Bronchial epithelial cell (primary cell): ENCODE data around the gene PPP1CA. TPM values are rescaled to one million over a fixed set of nuclear protein-coding genes. Genes with fewer than 3 reads are reported as not detected.
A peak's percentile ranks its signal among the peaks of the same experiment; 100 is the strongest.
"Not testable (repeated sequence)": the region's sequence is repeated elsewhere in the genome, so short reads cannot be mapped to it uniquely, and the experiment has no call there.

Experiments used
- DNase-seq: peaks from one replicate; pipeline ENCODE4 v3.0.0-alpha.2; 2010; ENCODE audit warnings: low read depth
- FAIRE-seq: peaks from 2 replicates; lab custom pipeline; 2011; peaks lifted over from hg19 to GRCh38; lab: Jason Lieb, UNC
- H3K27me3 ChIP-seq: 2 replicates; pipeline ENCODE4 v1.5.1; 2011; ENCODE audit warnings: low read length; ENCODE audit not compliant: control insufficient read depth, insufficient read depth
- H3K36me3 ChIP-seq: 2 replicates; pipeline ENCODE4 v1.5.1; 2011; ENCODE audit warnings: low read length; ENCODE audit not compliant: control insufficient read depth, insufficient read depth
- H3K4me3 ChIP-seq: 2 replicates; pipeline ENCODE4 v1.5.1; 2011; ENCODE audit warnings: mild to moderate bottlenecking, low read depth, low read length, control low read depth
- CTCF ChIP-seq: IDR thresholded peaks from 2 replicates; pipeline ENCODE4 v1.5.1; 2011; ENCODE audit warnings: mild to moderate bottlenecking, moderate library complexity, low read length, control low read depth, inconsistent platforms; ENCODE audit not compliant: insufficient read depth, severe bottlenecking
- total RNA-seq: library from RNA; depleted of rRNA; stranded (reverse); fragments of >200 nt; gene quantifications from 2 replicates; pipeline ENCODE4 v1.2.1, GENCODE V29; 2014

PPP1CA gene
- total RNA-seq, 1 donor from 2014 or later, result 209 TPM

DNA sequence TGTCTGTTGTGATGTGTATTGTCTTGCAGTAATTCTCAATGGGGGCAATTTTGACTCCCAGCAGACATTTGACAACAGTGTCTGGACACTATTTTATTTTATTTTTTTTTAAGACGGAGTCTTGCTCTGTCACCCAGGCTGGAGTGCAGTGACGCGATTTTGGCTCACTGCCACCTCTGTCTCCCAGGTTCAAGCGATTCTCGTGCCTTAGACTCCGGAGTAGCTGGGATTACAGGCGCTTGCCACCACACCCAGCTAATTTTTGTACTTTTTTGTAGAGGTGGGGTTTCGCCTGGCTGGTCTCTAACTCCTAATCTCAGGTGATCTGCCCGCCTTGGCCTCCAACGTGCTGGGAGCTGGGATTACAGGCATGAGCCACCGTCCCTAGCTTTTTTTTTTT is 28.1 kb upstream of the PPP1CA start:
- FAIRE-seq, result no peak
- no peak for TF ChIP-seq CTCF
- H3K27me3 ChIP-seq, result no peaks in the 10 kb centered on the region
- H3K36me3 ChIP-seq, result peaks cover 30% of the 10 kb centered on the region
- DNase-seq, result no peak
- H3K4me3 ChIP-seq, result no peak overlapping the region

DNA sequence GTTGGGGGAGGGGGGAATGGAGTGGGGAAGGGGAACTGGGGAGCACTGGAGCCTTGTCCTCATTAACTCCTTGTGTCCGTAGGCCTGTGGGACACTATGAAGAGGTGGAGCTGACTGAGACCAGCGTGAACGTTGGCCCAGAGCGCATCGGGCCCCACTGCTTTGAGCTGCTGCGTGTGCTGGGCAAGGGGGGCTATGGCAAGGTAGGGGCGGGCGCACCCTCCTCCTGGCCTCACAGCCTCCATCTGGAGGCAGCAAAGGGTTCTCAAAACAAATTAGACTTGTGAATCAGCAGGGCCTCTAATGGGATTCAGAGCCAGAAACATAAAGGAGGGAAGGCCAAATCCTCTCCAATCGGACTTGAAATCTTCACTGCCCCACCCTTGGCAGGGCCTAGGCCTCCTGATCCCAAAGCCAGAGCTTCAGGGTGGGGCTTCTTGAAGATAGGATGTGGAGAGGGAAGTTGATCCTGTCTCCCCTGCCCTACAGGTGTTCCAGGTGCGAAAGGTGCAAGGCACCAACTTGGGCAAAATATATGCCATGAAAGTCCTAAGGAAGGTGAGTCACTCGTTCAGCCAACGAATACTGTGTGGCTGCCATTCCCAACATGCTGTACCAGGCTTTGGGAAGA is 27.5 kb upstream of the PPP1CA start:
- DNase-seq (peak; percentile 35), FAIRE-seq (no peak)
- H3K4me3 ChIP-seq, result peak overlapping the region; percentile 76
- TF ChIP-seq CTCF, result no peak
- H3K36me3 ChIP-seq, result peaks cover 27% of the 10 kb centered on the region
- no peaks in the 10 kb centered on the region for H3K27me3 ChIP-seq

GRCh38 chr11:67428052-67429001 is 26.7 kb upstream of the PPP1CA start, which contains the start of gene RPS6KB2:
Gene RPS6KB2 (plus strand): TSS chr11:67428494. CDS start chr11:67428546, 52 bp downstream.
- DNase-seq (peak; percentile 93), FAIRE-seq (no peak)
- H3K27me3 ChIP-seq, result no peaks in the 10 kb centered on the region
- H3K36me3 ChIP-seq, result peaks cover 20% of the 10 kb centered on the region
- peak within 1 kb of the TSS; percentile 76 for H3K4me3 ChIP-seq
- no peak for TF ChIP-seq CTCF

- not testable (repeated sequence) for FAIRE-seq, DNase-seq, H3K27me3 ChIP-seq
- Histone ChIP-seq H3K36me3 (peaks cover 12% of the 10 kb centered on the region), H3K4me3 (peak overlapping the region; percentile 76)
These were observed 25.8 kb upstream of the PPP1CA start for GRCh38 chr11:67427364-67427859.

- FAIRE-seq (no peak), DNase-seq (no peak)
- no peaks in the 10 kb centered on the region for H3K36me3 ChIP-seq
- no peak for TF ChIP-seq CTCF
- no peaks in the 10 kb centered on the region for H3K27me3 ChIP-seq
- no peak overlapping the region for H3K4me3 ChIP-seq
These were observed 22.4 kb upstream of the PPP1CA start for GRCh38 chr11:67423891-67424613.
